HG03064 (cell line): ENCODE measurements around the gene INSIG2.

Experiments used
- ATAC-seq: cut with Tn5 transposase; IDR thresholded peaks from one replicate; pipeline ENCODE4 v1.9.1; 2021; ENCODE audit warnings: low read depth; ENCODE audit not compliant: unreplicated experiment

INSIG2 gene

GRCh38 chr2:118124288-118124891 is 36.1 kb downstream of the INSIG2 start:
- ATAC-seq, result no peak

GRCh38 chr2:118127250-118127649 is 39.0 kb downstream of the INSIG2 start:
- ATAC-seq, result no peak

DNA sequence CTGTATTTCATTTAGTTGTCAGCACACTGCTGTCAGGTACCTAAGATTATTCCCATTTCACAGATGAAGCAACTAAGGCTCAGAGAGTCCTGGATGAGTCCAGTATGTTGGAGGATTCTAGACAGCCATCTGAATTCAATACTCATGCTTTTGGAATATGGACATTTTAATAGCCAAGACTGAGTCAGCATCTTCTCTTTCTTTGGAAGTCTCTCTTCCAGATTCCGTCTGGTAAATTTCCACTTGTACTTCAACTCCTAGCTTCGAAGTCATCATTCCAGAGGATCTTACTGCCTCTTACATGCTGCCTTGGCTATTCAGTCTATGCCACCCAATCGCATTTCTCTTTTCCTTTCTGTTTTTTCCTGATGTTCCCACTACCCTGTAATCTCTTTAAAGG is 40.6 kb downstream of the INSIG2 start:
- no peak for ATAC-seq

- no peak for ATAC-seq
Measured at GRCh38 chr2:118130385-118130784, 42.1 kb downstream of the INSIG2 start.

DNA sequence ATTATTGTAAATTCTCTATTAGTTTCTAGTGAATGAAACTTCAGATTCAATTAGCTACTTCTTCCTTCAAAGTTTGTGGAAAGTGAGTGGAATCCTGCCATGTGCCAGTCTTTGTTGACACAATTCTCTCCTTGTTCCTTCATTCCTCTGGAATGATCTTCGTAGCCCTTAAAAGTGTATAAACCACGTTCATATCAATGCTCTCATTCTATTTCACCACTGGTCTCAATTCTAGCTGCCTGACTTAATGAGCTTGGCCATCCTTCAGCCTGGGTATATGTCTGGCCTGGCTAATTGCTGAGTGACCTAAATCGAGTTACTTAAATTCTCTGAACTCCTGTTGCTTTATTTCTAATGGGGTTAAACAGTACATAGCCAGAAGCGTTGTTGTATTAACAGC is 43.5 kb downstream of the INSIG2 start:
- ATAC-seq, result no peak

GRCh38 chr2:118133916-118134315 is 45.6 kb downstream of the INSIG2 start:
- no peak for ATAC-seq

GRCh38 chr2:118134650-118135049 is 46.4 kb downstream of the INSIG2 start:
- ATAC-seq, result no peak

DNA sequence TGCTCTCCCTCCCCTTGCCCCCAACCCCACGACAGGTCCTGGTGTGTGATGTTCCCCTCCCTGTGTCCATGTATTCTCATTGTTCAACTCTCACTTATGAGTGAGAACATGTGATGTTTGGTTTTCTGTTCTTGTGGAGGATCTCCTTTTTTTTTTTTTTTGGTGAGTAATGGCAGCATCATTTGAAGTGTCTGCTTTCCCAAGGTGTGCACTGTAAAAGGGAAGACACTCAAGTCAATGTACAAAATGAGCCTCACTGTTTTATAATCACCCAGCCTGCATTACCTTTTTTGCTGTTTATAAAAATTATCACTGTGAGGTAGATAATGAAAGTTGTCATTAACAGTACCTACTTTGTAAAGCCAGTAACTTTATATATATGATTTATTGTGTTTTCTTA is 56.9 kb downstream of the INSIG2 start:
- ATAC-seq, result no peak

- no peak for ATAC-seq
Measured at GRCh38 chr2:118145806-118146205, 57.5 kb downstream of the INSIG2 start.

GRCh38 chr2:118146315-118147283 is 58.3 kb downstream of the INSIG2 start:
- no peak for ATAC-seq

DNA sequence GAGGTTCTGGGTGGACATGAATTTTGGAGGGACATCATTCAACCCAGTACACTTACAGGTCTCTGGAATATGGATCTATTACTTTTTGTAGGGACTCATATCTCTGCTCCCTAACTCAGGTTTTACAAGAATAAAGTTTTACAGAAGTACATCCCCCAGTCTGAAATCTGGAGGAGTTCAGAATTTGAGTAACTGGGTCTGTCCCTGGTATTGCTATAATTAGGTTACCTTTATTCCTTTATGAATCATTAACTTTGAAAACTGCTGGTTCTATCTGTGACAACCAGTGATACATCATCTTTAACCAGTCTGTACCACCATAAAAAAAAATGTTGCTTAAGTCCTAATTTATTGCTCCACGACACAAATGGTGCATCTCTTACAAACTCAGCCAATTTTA is 59.9 kb downstream of the INSIG2 start:
- peak; percentile 60 for ATAC-seq

DNA sequence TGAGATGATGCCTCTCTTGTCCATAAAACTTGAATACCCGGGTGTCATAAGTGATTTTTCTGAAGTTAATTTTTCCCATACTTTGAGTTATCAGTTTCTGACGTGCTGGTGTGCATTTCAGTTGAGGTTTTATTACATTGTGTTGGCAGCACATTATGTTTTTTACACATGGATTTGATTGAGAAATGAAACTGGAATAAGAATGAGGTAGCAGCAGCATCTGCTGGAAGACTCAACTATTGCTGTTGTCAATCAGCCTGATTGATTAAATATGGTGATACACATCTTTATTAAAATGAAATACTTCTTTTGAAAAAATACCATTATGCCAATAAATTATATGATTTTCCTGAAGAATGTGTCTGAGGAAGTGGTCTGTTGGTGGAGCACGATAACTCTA is 60.5 kb downstream of the INSIG2 start:
- no peak for ATAC-seq

DNA sequence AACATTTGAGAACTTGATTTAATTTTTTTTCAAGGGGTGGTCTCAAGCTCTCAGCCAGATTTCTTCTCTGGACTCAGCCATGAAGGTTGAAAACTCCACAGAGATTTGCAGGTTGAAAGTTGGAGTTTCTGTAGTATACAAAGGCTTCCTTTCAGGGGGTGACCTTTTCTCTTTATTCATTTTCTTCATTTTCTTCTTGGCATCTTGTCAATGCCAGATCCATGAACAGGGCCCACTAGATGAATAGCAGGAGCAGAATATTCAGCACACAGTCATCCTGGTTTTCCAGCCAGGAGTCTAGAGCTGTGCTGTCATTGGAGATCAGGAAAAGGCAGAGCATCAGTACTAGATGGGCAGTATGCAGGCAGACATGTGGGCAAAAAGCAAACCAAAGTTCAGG is 62.0 kb downstream of the INSIG2 start:
- no peak for ATAC-seq

- no peak for ATAC-seq
Measured at GRCh38 chr2:118151831-118152230, 63.6 kb downstream of the INSIG2 start.

DNA sequence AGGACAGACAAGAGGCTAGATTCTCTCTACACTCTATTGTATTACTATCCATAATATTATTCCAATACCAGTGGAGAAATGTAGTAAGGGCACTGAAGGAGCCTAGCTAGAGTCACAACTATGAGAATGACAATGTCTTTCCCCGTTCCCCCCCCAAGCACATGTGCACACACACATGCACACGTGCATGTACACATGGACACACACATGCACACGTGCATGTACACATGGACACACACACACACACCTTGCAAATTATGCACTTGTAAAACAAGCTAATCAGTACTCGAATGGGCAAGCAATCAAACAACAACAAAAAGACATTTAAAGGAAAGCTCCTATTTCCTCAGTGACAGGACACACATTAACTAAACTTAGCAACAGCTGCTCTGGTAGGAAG is 65.2 kb downstream of the INSIG2 start:
- no peak for ATAC-seq

DNA sequence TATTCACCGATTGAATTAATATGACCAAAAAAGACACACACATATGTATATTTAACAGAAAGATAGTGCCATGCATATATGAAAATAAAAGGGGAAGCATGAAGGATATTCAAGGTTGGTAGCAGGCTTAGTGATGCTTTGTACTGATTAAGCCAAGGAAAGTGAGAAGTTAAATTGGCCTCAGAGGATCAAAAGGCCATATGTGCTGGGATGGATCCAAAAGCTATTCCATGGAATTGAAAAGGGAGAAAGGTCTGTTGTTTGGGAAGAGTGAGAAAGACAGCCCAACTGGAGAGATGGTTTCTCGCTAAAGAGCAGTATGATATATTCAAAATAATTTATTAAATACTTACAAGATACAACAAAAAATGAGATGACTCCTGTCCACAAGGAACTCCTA is 65.9 kb downstream of the INSIG2 start:
- no peak for ATAC-seq
